T follicular helper cell (primary cell): Measurements from ENCODE around the gene NRXN3.

Source experiments
- DNase-seq: peaks from one replicate; pipeline ENCODE4 v3.0.0-alpha.2; 2020; ENCODE audit warnings: low read depth

NRXN3 gene

DNA sequence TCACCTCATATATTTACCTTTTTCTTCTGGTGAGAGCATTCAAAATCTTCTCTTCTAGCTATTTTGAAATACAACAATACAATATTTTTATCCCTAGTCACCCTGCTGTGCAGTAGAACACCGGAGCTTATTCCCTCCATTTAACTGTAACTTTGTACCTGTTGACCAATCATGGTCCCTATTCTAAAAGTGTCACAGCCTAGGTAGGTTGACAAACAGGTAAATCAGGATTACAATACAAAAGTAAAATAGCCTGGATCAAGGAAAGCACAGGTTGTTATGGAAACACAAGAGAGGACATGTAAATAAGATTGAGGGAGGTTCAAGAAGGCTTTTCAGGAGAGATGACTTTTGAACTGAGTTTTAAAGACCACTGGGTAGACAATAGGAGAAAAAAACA, 1370.2 kb downstream of the NRXN3 start:
- DNase-seq, result no peak

DNA sequence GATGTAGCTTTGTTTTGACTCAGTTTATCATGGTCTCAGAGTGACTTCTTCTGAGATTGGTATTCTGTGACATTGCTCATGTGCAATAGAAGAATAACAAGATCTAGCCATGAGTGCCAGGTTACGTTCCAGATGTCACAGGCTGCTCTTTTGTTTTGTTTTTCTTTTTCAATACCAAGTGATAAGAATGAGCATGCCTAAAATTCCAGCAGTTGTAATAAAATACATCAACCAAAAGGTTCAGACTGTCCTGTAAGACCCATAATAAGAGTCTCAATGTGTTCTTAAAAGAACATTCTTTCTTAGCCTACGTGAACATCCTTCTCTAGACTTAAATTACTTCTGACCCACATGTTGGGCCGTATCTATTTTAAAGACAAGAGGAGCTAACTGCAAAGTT, 1371.9 kb downstream of the NRXN3 start:
- DNase-seq, result no peak

DNA sequence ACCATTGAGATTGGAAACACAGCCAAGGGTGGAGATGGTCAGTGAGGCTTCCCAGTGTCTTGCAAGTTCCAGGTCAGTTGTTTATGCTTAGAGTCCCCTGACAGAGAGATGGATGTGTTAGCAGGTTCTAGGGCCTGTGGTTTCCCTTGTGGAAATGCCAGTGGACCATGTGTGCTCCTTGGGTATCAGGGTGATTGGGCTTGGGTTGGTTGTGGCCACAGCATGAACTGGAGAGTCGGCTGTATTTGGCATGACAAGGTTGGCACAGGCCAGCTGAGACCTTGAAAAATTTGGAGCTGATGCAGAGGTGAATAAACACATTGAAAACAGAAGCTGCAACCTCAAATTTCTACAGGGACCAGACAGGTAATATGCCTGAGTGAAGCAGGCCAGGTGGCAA, 1373.2 kb downstream of the NRXN3 start:
- no peak for DNase-seq

DNA sequence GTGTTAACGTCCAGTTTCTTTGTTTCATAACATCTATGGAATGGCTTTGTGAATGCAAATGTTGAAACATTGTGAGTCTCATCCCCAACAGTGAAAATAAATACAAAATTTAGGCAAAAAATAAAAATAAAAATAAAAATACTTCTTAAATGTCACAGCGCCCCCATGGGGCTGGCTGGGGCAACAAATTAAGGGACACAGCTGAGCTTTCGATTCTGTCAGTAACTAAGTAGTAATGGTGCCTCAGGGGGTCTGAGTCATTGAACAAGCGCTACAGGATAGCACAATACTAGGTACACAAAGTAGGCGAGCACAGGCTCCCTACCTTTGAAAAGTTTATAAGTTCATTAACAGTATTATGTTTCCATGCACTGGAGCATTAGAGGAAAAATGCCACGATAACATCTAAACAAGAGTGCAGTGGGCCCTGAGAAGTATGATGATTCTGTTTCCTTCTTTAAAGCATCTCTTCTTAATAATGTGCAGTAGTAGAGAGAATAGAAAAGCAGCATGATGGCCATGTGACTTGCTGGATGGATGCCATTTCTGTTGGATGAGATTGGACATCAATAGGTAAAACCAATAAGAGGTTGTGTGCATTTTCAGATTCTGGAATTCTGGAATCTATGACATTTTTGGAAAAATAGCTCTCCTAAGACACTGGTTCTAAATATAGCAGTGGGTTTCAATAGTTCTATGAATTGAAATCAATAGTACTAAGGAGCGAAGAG, 1374.0 kb downstream of the NRXN3 start:
- no peak for DNase-seq

DNA sequence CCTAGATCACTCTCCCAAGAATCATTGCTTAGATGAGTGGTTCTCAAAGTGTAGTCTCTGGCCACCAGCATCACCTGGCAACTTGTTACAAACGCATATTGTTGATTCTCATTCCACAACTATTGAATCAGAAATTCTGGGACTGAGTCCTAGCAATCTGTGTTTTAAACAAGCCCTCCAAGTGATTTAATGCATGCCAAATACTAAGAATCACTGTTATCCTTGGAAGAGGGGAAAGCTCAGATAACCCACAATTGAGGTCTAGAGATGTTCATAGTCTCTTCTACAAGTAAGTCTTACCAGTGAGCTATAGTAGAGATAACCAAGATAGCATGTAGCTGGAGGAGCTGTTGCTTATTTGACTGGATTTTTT, 1374.5 kb downstream of the NRXN3 start:
- no peak for DNase-seq

DNA sequence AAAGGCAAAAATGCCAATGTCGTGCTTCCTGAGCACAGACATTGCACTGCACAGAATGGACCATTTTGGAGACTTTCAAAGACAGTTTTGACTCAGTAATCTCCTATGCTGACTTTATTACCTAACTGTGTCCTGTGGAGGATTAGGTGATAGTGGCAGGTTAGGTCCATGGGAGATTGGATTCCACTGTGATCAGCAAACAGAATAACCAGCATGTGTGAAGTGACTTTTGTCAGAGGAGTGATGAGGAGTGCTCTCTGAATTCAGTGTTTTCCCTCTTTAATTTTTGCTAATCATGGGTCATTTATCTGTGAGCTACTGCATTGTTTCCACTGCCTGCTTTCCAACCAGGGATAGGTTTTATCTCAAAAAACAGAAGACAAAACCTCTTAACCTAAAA, 1378.7 kb downstream of the NRXN3 start:
- DNase-seq, result no peak

DNA sequence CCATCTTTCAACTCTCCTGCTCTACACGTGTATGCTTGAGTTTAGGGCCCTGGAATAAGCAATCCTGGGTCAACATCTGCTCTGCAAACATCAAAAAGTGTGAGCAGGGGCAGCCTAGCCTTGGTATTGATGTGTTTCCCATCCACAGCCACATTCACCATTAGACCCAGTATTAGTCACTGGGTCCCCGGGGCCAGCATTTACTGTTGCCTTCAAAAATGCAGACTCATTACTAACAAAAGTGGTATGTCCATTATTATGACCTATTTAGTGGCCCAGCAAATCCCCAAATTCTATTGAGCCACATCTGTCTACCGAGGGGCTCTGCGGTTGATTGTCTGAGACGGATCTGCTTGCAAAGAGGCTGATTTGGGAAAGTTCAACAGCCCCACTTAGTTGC, 1379.3 kb downstream of the NRXN3 start:
- no peak for DNase-seq

DNA sequence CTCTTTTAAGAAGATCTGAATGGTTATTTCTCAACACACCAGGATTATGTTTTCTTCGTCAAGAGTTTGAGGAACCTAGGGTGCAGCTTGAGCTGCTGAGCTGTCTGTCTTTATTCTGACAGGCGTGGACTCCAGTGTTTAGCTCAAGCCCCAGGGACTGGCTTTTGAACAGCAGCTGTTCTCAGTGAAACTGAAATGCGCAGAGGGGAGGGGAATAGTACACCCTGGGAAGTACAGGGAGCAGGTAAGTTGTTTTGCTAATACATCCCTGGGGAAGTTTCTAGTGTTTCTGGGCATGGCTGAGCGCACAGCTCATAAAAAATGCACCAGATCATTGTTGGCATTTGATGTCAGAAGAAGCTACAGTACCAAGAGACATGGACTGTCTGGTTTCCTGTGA, 1381.3 kb downstream of the NRXN3 start:
- DNase-seq, result no peak

DNA sequence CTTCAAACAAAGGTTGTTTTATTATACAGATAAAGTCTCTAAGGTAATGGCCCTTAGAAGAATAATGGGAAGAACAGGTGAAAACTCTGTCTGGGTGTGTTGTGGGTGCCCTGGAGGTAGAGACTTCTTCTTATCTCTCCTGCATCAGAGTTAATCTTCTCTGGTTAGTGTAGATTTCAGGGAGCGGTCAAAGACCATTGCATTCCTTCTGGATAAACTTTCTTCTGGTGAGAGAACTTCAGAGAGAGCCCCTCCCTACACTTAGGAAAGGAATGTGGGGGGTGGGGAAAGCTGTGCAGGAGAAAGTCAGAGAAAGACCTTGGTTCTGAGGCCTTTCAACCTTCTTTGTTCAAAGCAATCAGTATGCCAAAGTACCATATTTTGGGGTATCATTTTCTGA, 1382.6 kb downstream of the NRXN3 start:
- DNase-seq, result no peak

DNA sequence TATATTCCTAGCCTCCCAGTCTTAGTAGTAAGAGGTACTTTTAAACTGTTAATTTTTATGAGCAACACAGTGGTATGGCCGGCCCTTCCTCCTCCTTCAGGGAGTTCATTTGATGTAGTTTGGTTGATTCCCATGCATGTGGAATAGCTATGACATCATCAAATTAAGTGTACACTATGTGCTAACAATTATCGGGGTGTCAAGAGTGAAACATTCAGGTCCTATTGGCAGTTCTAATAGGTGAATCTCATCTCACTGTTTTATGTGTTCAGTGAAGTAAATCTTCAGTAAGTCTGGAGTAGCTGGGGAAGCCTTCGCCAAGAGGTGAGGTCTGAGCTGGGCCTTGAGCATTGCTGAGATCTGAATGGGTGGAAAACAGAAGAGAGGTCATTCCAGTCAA, 1384.6 kb downstream of the NRXN3 start:
- DNase-seq, result no peak

DNA sequence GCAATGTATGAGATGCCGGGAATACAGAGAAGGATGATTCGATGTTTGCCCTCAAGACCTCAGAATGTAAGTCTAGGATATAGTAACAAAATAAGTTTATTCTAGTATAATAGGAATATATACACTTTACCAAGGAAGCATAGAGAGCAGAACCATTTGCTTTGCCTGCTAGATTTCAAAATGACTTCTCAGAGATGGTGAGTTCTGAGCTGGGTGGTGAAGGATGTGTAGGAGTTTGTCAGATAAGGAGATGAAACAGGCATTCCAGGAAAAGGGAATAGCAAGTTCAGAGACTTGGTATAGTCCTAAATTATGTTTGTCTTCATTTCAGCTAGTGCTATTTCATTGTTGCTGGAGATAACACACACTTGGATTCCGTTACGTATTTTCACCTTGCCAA, 1385.3 kb downstream of the NRXN3 start:
- no peak for DNase-seq

DNA sequence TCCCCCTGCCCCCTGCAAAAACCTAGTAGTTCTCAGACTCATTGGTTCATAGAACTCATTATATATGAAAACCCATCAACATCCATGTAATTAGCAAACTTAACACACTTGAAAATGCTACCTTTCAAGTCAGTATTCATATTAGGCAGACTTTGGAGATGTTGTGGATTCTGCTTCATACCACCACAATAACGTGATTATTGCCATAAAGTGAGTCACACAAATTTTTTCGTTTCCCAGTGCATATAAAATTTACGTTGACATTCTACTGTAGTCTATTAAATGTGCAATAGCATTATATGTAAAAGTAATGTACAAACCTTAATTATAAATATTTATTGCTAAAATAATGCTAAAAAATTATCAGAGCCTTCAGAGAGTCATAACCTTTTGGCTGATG, 1387.1 kb downstream of the NRXN3 start:
- no peak for DNase-seq

DNA sequence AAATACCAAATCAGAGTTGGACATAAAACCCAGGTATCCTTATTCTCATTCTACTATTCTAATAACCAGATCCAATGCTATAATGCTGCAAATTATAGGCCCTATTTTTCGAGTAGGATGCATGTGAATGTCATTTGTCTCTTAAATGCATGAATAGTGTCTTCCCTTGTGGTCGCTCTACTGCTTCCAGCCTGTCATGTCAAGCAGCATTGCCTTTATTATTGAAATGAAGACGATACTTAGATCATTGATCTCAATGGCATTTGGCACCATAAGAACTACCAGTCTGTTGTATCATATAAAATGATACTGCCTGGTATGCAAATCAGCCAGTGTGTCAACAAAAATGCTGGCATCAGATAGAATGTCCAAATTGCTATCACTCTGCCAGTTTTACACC, 1392.0 kb downstream of the NRXN3 start:
- no peak for DNase-seq

DNA sequence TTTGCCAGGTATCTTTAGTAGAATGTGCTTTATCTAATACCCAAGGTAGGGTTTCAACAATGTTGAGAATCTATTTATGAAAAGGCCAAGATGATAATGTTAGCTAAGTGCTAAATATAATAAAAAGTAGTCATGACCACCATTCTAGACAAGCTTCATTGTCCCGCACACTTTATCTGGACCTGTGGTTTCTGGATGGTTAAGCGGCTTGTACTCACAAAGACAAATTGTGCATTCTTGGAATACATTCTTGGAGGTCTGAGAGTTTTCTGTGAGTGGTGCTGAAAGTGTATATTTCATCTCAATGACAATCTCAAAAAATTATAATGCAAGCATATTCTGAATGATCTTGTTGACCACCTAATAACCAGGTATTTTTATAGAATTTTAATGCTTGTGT, 1394.2 kb downstream of the NRXN3 start:
- DNase-seq, result no peak

DNA sequence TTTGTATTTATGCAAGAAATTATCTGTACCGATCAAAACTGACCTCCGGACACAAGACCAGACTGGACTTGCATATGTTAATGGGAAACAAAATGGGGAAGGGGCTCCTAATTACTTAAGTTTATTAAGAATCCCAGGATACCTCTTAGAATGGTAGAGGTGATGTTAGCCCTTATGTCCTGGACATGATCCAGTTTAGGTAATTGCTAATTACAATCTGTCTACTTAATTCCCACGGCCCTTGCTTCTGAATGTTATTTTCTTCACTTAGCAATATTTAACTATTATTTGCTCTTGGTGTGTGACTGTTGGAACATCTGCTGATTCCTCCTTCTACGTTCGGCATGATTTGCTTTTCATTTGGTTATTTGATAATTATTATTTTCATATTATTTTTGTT, 1397.1 kb downstream of the NRXN3 start:
- DNase-seq, result no peak

DNA sequence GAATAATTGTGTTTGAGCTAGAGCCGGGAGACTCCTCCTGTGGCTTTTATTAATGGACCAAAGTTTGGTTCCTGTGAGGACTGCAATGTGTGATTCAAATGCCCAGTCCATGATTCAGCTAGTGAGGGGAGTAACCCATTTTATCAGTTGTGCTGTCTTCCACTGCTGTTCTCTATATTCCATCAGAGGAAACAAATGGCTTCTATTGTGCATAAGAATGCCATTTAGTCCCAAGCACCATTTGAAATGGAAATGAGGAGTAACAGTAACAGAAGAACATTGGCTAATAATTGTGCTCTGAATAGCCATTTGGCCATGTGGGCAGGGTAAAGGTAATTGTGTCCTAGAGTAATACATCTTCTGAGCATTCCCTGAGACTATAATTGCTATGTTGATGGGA, 1398.4 kb downstream of the NRXN3 start:
- DNase-seq, result no peak

DNA sequence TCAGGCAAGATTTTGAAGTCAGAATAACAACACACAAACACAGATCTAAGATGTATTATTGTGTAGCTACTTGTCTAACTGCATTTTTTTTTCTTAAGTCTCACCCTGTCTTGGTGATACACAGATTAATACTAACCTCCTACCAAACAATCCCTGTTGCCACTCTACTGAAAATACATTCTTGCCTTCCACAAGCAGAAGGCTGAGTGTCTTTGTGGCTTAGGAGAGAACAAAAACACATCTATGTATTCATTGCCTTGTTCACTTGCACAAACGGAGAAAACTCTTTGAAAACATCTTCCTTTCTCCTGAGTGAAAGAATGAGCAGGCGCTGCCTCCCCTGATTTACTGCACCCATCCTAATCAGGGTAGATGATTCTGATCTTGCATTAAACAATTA, 1398.9 kb downstream of the NRXN3 start:
- no peak for DNase-seq

DNA sequence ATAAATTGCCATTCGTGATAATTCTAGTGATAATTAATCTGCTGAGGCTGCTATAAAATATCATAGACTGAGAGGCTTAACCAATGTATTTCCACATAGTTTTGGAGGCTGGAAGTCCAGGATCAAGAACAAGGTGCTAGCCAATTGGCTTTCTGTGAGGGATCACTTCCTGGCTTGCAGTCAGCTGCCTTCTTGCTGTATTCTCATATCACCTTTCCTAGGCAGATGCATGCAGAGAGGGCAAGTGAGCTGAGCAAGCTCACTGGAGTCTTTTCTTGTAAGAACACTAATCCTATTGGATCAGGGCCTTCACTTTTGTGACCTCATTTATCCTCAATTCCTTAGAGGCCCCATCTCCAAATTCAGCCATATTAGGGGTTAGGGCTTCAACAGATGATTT, 1400.5 kb downstream of the NRXN3 start:
- no peak for DNase-seq

DNA sequence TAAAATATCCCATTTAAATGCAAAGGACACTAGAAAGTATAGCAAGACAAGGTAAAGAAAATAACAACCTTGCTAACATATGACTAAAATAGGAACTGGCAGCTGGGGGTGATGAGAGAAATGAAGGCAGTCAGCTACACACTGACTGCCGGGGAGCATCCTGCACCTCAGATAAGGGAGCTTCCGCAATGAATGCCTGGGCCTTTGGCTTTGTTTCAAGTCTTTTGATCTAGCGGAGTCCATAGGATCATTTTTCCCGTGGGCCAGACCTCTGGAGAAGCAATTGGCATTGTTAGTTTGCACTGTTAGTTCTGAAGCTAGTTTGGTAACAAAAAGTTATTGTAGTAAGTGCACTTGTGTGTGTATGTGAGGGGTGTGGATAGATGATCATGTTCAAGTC, 1401.2 kb downstream of the NRXN3 start:
- no peak for DNase-seq

DNA sequence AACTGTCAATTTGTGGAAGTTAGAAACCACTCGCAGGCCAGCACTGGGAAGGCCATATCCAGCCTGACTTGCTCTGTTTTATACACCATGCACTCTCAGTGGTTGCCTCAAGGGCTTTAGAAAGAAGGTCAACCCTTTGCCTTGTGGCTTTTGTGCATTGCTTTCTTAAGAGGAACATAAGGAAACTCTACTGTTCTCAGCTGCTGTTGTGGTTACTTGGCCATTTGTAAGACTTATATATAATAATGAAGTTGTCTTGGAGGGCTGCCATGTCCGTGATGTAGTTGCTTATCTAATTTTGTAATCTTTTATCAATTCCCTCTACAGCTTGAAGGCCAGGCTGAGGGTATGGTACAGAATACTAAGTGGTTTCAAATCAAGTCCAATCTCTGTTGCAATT, 1403.3 kb downstream of the NRXN3 start:
- DNase-seq, result no peak

DNA sequence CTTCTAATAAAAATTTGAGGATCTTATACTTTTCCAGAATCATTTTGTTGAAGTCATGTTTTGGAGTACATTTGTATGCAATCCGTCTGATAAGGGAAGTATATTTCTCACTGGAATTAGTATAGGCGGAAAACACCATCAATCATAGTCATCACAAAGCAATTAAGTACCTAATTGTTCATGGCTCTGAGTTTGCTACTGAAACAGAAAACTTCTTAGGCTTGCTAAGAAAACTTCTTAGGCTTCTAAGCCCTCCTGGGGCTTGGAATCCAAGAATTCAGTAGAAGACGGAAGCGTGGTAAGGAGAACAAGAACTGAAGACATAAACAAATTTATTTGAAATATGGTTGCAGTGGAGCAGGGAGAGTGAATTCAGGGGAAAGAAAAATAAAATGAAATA, 1404.9 kb downstream of the NRXN3 start:
- no peak for DNase-seq

DNA sequence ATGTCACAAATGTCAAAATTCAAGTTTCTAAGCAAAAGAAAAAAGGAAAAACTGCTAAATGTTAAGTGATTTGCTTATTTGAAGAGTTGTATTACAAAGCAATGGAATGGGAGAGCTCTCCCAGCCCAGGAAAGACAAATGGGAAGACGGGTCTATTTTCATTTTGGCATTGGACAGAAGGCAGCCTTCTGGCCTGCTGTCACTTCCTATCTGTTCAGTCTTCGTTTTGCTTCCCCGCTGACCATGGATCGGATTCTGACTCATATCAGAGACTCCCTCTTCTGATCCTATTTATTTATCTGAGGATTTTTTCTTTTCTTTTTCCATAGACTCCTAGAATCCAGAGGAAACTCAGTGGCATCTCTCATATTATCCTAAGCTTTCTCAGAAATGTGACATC, 1406.3 kb downstream of the NRXN3 start:
- DNase-seq, result no peak

DNA sequence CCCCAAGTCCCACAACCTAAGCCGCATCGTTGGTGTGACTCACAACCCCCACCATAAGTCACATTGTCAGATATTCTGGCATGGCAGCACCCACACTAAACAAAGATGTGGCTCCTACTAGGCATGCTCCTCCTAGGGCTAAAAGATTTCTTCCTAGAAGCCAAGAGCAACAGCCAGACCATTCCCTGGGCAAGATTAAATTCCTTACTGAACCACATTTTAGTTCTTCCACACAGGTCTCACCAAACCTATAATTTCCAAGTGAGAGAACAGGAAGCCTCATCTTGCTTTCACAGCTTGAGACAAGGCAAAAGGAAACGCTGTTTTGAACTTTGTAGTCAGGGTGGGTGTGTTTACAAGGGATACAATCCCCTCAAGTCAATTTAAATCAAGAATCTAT, 1408.3 kb downstream of the NRXN3 start:
- no peak for DNase-seq

DNA sequence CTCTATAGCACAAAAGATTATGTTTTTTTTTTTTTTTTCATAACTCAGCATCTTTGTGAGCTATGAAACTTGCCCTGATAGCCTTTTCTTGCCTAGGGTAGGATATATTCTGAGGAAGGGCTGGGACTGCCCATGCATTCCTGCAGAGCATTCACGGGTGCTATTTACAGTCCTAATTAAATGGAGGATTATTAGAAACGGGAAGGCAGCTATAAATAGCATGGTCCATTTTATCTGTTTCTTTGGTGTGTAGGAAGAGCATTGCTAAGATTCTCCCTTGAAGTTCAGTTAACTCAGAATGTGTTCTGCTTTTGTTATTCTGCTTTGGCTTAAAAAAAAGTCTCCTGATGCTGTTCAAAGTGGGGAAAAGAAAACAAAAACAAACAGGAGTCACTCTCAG, 1410.2 kb downstream of the NRXN3 start:
- DNase-seq, result no peak

DNA sequence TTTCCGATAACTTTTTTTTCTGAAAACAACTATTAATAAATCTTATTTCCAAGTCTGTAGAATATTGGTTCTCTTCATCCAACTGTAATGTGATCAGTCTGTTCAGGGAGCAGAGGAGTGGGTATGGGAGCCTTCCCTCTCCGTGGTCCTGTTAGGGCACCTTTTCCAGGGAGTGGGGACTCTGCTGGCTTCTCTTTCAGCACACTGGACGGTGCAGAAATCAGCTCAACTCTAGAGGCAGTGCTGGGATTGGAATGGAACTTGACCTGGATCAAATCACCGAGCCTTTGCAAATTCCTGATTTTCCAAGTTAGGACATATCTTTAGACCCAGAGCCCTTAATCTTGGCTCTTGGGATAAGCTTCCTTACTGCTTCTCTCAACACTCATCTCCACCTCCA, 1410.7 kb downstream of the NRXN3 start:
- DNase-seq, result no peak
